Endothelial cell of umbilical vein (primary cell): ENCODE data around the gene RFLNA.

Experiments
- POLR2A ChIP-seq: IDR thresholded peaks from 2 replicates; pipeline ENCODE4 v1.6.1; 2012; ENCODE audit warnings: low read depth, mild to moderate bottlenecking, control low read depth, low read length
- POLR2AphosphoS5 ChIP-seq: IDR thresholded peaks from 2 replicates; pipeline ENCODE4 v1.6.1; 2012; ENCODE audit warnings: low read depth, mild to moderate bottlenecking, control low read depth, low read length, moderate library complexity; ENCODE audit not compliant: insufficient read depth
- TF ChIP-seq, protein P1 (sequence below), 2 donors: IDR thresholded peaks; 1 replicate in 1 of 2; 2 replicates in 1 of 2; pipeline ENCODE4 v1.5.1; 2011; ENCODE audit warnings: low read length in 2 of 2, mild to moderate bottlenecking in 2 of 2, moderate library complexity in 2 of 2, control low read depth in 1 of 2, inconsistent platforms in 1 of 2, low read depth in 1 of 2; ENCODE audit not compliant: insufficient read depth in 1 of 2; ENCODE audit errors: extremely low read depth in 1 of 2

- TF ChIP-seq POLR2A (no peak), POLR2AphosphoS5 (no peak)
- TF ChIP-seq, protein P1, sequence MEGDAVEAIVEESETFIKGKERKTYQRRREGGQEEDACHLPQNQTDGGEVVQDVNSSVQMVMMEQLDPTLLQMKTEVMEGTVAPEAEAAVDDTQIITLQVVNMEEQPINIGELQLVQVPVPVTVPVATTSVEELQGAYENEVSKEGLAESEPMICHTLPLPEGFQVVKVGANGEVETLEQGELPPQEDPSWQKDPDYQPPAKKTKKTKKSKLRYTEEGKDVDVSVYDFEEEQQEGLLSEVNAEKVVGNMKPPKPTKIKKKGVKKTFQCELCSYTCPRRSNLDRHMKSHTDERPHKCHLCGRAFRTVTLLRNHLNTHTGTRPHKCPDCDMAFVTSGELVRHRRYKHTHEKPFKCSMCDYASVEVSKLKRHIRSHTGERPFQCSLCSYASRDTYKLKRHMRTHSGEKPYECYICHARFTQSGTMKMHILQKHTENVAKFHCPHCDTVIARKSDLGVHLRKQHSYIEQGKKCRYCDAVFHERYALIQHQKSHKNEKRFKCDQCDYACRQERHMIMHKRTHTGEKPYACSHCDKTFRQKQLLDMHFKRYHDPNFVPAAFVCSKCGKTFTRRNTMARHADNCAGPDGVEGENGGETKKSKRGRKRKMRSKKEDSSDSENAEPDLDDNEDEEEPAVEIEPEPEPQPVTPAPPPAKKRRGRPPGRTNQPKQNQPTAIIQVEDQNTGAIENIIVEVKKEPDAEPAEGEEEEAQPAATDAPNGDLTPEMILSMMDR (IDR thresholded peaks at IDR 0.05; ENCODE audit: extremely low read depth in 1 of 2, insufficient read depth in 1 of 2, low read depth in 1 of 2, low read length in 2 of 2) = no peak
Measured at GRCh38 chr12:124328636-124329035, 33.7 kb downstream of the RFLNA start.
